Tibial artery (tissue), 4 donors: Measurements from ENCODE around the gene OR1M1.
"Not testable (repeated sequence)": the region's sequence is repeated elsewhere in the genome, so short reads cannot be mapped to it uniquely, and the experiment has no call there.

Experiments
- DNase-seq, 2 donors: peaks; one replicate each; pipeline ENCODE4 v3.0.0-alpha.2; 2019
- H3K27ac ChIP-seq, 2 donors: fragments of 200-600 bp; sonication (generic) in 1 of 2; 1 replicate in 1 of 2; 2 replicates in 1 of 2; pipeline ENCODE4 v1.5.1; 2018 to 2019; ENCODE audit warnings: mild to moderate bottlenecking in 1 of 2
- H3K27me3 ChIP-seq, 2 donors: fragments of 200-600 bp; sonication (generic) in 1 of 2; one replicate each; pipeline versions ENCODE4 v1.5.1 to v1.6.0; 2016 to 2019
- H3K36me3 ChIP-seq, 3 donors: fragments of 200-600 bp; sonication (generic) in 2 of 3; one replicate each; pipeline ENCODE4 v1.5.1; 2016 to 2019; ENCODE audit warnings: mild to moderate bottlenecking in 2 of 3
- H3K4me1 ChIP-seq, 4 donors: fragments of 200-600 bp; sonication (generic) in 2 of 4; 1 replicate in 3 of 4; 2 replicates in 1 of 4; pipeline ENCODE4 v1.5.1; 2016 to 2019
- H3K4me3 ChIP-seq, 2 donors: fragments of 200-600 bp; sonication (generic) in 1 of 2; 1 replicate in 1 of 2; 2 replicates in 1 of 2; pipeline ENCODE4 v1.5.1; 2018 to 2019; ENCODE audit warnings: mild to moderate bottlenecking in 2 of 2
- H3K9me3 ChIP-seq, 3 donors: fragments of 200-600 bp; sonication (generic) in 1 of 3; one replicate each; pipeline ENCODE4 v1.5.1; 2016 to 2019
- intact Hi-C: fragments of 100-400 bp; cut with DNase I; formaldehyde crosslinking; loops from one replicate; pipeline ENCODE4 v1.15.0; 2023; ENCODE audit warnings: low total_unique reads
- TF ChIP-seq, protein P1 (sequence below), 2 experiments: fragments of 200-600 bp in 1 of 2; fragments of 450-650 bp in 1 of 2; IDR thresholded peaks; one replicate each; pipeline ENCODE4 v1.5.1; 2017 to 2019; ENCODE audit warnings: antibody characterized with exemption in 2 of 2, mild to moderate bottlenecking in 1 of 2, moderate library complexity in 1 of 2

OR1M1 gene

DNA sequence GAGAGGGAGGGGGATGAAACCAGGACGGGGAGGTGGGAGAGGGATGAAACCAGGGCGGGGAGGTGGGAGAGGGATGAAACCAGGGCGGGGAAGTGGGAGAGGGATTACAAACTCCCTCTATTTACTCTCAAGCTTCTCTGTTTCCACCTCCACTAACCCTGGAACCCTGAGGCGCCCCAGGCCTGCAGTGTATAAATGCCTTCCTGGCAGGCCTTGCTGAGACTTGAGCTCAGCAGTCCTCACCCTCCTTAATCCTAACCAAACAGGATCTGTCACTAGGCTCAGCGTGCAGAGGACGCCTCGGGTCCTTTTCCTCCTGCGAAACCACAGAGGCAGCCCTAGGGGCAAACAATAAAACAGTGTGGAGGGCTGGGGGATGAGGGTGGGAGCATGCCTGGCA is 32.1 kb upstream of the OR1M1 start:
- TF ChIP-seq, protein P1, sequence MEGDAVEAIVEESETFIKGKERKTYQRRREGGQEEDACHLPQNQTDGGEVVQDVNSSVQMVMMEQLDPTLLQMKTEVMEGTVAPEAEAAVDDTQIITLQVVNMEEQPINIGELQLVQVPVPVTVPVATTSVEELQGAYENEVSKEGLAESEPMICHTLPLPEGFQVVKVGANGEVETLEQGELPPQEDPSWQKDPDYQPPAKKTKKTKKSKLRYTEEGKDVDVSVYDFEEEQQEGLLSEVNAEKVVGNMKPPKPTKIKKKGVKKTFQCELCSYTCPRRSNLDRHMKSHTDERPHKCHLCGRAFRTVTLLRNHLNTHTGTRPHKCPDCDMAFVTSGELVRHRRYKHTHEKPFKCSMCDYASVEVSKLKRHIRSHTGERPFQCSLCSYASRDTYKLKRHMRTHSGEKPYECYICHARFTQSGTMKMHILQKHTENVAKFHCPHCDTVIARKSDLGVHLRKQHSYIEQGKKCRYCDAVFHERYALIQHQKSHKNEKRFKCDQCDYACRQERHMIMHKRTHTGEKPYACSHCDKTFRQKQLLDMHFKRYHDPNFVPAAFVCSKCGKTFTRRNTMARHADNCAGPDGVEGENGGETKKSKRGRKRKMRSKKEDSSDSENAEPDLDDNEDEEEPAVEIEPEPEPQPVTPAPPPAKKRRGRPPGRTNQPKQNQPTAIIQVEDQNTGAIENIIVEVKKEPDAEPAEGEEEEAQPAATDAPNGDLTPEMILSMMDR (IDR thresholded peaks at IDR 0.05) = no peak
- no peaks in the 10 kb centered on the region for H3K36me3 ChIP-seq
- H3K27ac ChIP-seq = no peak overlapping the region
- no peaks in the 10 kb centered on the region for H3K9me3 ChIP-seq
- H3K4me3 ChIP-seq = no peak overlapping the region
- intact Hi-C loops = no loop called here
- H3K4me1 ChIP-seq = no peaks in the 10 kb centered on the region
- DNase-seq = no peak
- peaks cover 0 to 2% of the 10 kb centered on the region in 2 donors for H3K27me3 ChIP-seq

DNA sequence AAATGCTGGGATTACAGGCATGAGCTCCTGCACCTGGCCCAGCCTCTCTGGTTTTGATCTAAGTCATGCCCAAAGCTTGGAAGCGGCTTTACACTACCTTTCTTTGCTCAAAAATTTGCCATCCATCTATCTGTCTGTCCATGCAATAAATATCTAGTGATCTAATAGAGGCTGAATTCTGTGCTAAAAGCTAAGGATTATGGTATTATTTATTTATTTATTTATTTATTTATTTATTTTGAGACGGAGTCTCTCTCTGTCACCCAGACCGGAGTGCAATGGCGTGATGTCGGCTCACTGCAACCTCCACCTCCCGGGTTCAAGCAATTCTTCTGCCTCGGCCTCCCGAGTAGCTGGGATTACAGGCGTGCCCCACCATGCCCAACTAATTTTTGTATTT is 30.7 kb upstream of the OR1M1 start:
- intact Hi-C loops, H3K4me1 ChIP-seq: not testable (repeated sequence)

DNA sequence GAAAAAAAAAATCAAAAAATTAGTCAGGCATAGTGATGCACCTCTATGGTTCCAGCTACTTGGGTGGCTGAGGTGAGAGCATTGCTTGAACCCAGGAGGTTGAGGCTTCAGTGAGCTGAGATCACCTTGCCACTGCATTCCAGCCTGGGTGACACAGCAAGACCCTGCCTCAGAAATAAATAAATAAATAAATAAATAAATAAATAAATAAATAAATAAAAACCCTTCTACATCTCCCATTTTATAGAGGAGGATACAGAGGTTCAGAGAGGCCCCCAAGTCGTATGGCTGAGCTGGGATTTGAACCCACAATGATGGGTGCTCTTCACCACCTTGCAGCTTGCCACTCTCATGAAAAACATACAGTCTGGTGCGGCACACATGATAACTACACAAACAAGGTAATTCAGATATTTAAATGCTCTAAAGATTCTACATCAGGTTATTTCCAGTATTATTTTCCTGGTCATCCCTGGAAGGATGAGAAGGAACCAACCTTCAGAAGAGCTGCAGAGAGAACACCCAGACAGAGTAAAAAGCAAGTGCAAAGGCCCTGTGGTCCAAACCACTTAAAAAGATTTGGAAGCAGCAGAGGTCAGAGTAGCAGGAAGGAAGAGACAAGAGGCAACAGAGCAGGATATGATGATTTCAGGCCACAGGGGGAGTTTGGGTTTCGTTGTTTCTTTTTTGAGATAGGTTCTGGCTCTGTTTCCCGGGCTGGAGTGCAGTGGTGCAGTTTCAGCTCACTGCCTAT is 29.2 kb upstream of the OR1M1 start:
- H3K27me3 ChIP-seq = peaks cover 0 to 2% of the 10 kb centered on the region in 2 donors
- no peaks in the 10 kb centered on the region for H3K36me3 ChIP-seq
- no peaks in the 10 kb centered on the region for H3K9me3 ChIP-seq
- TF ChIP-seq, protein P1 (IDR thresholded peaks at IDR 0.05) = no peak
- H3K27ac ChIP-seq = no peak overlapping the region
- no peaks in the 10 kb centered on the region for H3K4me1 ChIP-seq
- no peak overlapping the region for H3K4me3 ChIP-seq
- DNase-seq = no peak
- intact Hi-C loops = no loop called here

More for the DNA sequence above, 30.7 kb upstream of the OR1M1 start:
- DNase-seq, H3K36me3 ChIP-seq, H3K27ac ChIP-seq, H3K27me3 ChIP-seq, H3K4me3 ChIP-seq, H3K9me3 ChIP-seq: not testable (repeated sequence)

DNA sequence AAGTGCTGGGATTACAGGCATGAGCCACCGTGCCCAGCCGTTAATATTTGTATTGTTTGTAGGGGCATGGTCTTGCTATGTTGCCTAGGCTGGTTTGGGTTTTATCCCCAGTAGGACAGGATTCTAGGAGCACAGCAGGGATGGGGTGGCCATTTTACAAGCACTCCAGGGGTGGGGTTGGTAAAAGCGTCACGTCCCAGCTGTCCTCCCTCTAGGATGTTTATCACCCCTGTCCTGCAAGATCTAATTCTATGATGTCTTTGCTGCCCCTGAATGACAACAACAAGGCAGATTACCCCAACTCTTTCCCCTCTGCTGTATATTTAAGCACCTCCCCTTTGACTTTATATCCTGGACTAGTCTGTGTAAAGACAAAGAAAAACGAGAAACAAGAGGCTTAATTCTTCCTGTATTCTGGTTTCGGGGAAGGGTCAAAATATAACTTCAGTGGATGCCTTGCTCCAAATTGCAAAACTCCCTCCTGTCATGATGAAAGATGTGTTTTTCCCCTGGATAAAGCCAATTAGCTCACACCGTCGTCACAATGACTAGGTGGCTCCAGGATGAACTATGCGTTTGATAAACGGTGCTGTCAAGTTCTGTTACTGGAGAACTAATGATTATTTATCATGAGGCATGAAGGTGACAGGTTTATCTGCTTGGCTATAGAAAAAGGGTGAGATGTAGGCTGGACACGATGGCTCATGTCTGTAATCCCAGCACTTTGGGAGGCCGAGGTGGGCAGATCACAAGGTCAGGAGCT is 27.8 kb upstream of the OR1M1 start:
- DNase-seq = no peak
- Histone ChIP-seq H3K27ac (no peak overlapping the region), H3K4me3 (no peak overlapping the region), H3K36me3 (no peaks in the 10 kb centered on the region), H3K4me1 (no peaks in the 10 kb centered on the region), H3K9me3 (no peaks in the 10 kb centered on the region), H3K27me3 (peaks cover 0 to 2% of the 10 kb centered on the region in 2 donors)
- TF ChIP-seq, protein P1 (IDR thresholded peaks at IDR 0.05) = no peak
- intact Hi-C loops = no loop called here

DNA sequence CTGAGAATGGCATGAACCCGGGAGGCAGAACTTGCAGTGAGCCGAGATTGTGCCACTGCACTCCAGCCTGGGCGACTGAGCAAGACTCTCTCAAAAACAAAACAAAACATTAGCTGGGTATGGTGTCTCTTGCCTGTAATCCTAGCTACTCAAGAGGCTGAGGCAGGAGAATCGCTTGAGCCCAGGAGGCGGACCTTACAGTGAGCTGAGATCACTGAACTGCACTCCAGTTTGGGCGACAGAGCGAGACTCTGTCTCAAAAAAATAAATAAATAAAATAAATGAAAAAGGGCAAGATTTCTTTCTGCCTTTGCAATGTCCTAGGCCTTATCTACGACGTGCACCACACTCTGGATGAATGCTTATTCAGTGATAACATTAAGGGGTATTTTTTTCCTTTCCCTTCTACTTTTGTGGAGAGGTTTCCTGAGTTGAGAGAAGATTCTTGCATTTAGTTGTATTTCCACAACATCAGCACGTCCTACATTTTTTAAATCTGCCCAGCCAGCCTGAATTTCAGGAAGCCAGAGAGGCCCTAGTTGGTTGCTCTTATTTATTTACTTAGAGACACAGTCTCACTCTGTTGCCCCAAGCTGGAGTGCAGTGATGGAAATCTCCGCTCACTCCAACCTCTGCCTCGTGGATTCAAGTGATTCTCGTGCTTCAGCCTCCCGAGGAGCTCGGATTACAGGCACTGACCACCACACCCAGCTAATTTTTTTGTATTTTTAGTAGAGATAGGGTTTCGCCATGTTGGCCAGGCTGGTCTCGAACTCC is 26.1 kb upstream of the OR1M1 start:
- H3K9me3 ChIP-seq = no peaks in the 10 kb centered on the region
- no peak for DNase-seq
- intact Hi-C loops = no loop called here
- H3K27me3 ChIP-seq = peaks cover 0 to 2% of the 10 kb centered on the region in 2 donors
- H3K27ac ChIP-seq = no peak overlapping the region
- H3K36me3 ChIP-seq = no peaks in the 10 kb centered on the region
- no peak overlapping the region for H3K4me3 ChIP-seq
- H3K4me1 ChIP-seq = no peaks in the 10 kb centered on the region
- TF ChIP-seq, protein P1 (IDR thresholded peaks at IDR 0.05) = no peak
